Prostate gland (tissue), 2 donors: Measurements from ENCODE around the gene NOC2L.

Experiments
- POLR2AphosphoS5 ChIP-seq: sonication (generic); formaldehyde crosslinking; IDR thresholded peaks from one replicate; pipeline ENCODE4 v1.6.1; 2017; ENCODE audit warnings: antibody characterized with exemption
- TF ChIP-seq, protein P1 (sequence below), 4 experiments: fragments of 200-600 bp in 2 of 4; fragments of 450-650 bp in 2 of 4; sonication (generic) in 2 of 4; IDR thresholded peaks; 1 replicate in 3 of 4; 2 replicates in 1 of 4; pipeline ENCODE4 v1.5.1; 2016 to 2019; ENCODE audit warnings: antibody characterized with exemption in 4 of 4, mild to moderate bottlenecking in 2 of 4, moderate library complexity in 2 of 4

DNA sequence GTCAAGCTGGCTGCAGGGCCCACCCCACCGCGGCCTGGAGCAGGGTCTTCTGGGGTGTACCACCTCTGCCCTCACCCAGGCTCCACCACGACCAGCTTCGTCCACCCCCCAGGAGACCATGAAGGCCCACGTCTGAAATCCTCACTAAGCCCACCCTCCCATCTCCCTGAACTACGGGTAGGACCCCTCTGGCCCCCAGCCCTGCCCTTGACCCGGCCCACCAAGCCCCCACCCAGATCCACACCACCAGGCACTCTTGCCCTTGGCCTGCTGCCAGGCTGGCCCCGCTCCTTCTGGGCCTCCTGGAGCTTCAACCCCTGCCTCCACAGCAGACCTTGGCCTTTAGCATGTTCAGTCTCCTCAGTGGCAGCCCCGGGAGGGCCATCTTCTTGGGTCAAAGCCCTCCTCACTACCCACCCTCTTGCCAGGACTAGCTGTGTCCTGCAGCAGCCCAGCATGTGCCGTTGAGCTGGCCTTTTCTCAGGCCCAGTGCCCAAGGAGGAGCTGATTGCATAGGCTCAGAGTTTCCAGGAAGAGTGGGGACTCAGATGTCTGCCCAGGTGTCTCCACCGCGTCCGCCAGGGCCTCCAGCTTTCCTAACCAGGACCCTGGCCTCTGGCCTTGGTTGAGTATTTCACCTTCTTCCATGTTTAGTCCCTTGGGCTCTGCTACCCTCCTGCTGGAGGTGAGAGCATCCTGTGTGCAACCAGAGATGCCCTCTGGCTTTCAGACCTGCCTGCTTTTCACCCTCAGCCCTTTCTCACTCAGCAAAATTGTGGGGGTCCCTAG, 53.1 kb downstream of the NOC2L start:
- TF ChIP-seq, protein P1, sequence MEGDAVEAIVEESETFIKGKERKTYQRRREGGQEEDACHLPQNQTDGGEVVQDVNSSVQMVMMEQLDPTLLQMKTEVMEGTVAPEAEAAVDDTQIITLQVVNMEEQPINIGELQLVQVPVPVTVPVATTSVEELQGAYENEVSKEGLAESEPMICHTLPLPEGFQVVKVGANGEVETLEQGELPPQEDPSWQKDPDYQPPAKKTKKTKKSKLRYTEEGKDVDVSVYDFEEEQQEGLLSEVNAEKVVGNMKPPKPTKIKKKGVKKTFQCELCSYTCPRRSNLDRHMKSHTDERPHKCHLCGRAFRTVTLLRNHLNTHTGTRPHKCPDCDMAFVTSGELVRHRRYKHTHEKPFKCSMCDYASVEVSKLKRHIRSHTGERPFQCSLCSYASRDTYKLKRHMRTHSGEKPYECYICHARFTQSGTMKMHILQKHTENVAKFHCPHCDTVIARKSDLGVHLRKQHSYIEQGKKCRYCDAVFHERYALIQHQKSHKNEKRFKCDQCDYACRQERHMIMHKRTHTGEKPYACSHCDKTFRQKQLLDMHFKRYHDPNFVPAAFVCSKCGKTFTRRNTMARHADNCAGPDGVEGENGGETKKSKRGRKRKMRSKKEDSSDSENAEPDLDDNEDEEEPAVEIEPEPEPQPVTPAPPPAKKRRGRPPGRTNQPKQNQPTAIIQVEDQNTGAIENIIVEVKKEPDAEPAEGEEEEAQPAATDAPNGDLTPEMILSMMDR (IDR thresholded peaks at IDR 0.05) = no peak
- TF ChIP-seq POLR2AphosphoS5 = no peak
